HG03196 (cell line): Measurements from ENCODE around the gene TRPC1.
A peak's percentile ranks its signal among the peaks of the same experiment; 100 is the strongest.
"Not testable (repeated sequence)": the region's sequence is repeated elsewhere in the genome, so short reads cannot be mapped to it uniquely, and the experiment has no call there.

ENCODE experiments used
- ATAC-seq: cut with Tn5 transposase; IDR thresholded peaks from one replicate; pipeline ENCODE4 v1.9.1; 2021; ENCODE audit not compliant: unreplicated experiment

TRPC1 gene

GRCh38 chr3:142723968-142724681 lies at the start of gene TRPC1:
TSS of gene TRPC1 (plus strand) at chr3:142724034. CDS start at chr3:142724560, 526 bp downstream.
- ATAC-seq: peak; percentile 94

GRCh38 chr3:142676151-142676550 lies 47.7 kb upstream of the TRPC1 start:
- no peak for ATAC-seq

GRCh38 chr3:142680710-142681109 lies 43.1 kb upstream of the TRPC1 start:
- ATAC-seq: no peak

- no peak for ATAC-seq
Observed at GRCh38 chr3:142690613-142691012, 33.2 kb upstream of the TRPC1 start.

- ATAC-seq: no peak
Observed at GRCh38 chr3:142691527-142691926, 32.3 kb upstream of the TRPC1 start.

GRCh38 chr3:142693136-142693853 lies 30.5 kb upstream of the TRPC1 start:
- no peak for ATAC-seq

- no peak for ATAC-seq
Observed at GRCh38 chr3:142694225-142694624, 29.6 kb upstream of the TRPC1 start.

GRCh38 chr3:142705198-142705597 lies 18.6 kb upstream of the TRPC1 start:
- no peak for ATAC-seq

- ATAC-seq: no peak
Observed at GRCh38 chr3:142706321-142707127, 17.3 kb upstream of the TRPC1 start.

- no peak for ATAC-seq
Observed at GRCh38 chr3:142709207-142709606, 14.6 kb upstream of the TRPC1 start.

- ATAC-seq: not testable (repeated sequence)
Observed at GRCh38 chr3:142714882-142715281, 9.0 kb upstream of the TRPC1 start.

- no peak for ATAC-seq
Observed at GRCh38 chr3:142716102-142716501, 7.7 kb upstream of the TRPC1 start.

GRCh38 chr3:142723665-142723967 lies 218 bp upstream of the TRPC1 start:
- ATAC-seq: no peak

- ATAC-seq: peak; percentile 10
Observed at GRCh38 chr3:142724682-142725356, 985 bp downstream of the TRPC1 start.

- no peak for ATAC-seq
Observed at GRCh38 chr3:142725357-142725739, 1.5 kb downstream of the TRPC1 start.

GRCh38 chr3:142726017-142726416 lies 2.2 kb downstream of the TRPC1 start:
- ATAC-seq: no peak

- no peak for ATAC-seq
Observed at GRCh38 chr3:142732066-142732465, 8.2 kb downstream of the TRPC1 start.

GRCh38 chr3:142734834-142735233 lies 11.0 kb downstream of the TRPC1 start:
- no peak for ATAC-seq

GRCh38 chr3:142735462-142735861 lies 11.6 kb downstream of the TRPC1 start:
- no peak for ATAC-seq

- no peak for ATAC-seq
Observed at GRCh38 chr3:142738396-142738795, 14.6 kb downstream of the TRPC1 start.

GRCh38 chr3:142746646-142747045 lies 22.8 kb downstream of the TRPC1 start:
- ATAC-seq: no peak
